Choroid plexus epithelial cell (primary cell): ENCODE data around the gene XIAP.

Experiments used
- DNase-seq: peaks from one replicate; pipeline ENCODE4 v3.0.0-alpha.2; 2010; ENCODE audit warnings: low read depth
- H3K4me3 ChIP-seq: 2 replicates; pipeline ENCODE4 v1.5.1; 2011; ENCODE audit warnings: low read depth, mild to moderate bottlenecking, control low read depth, low read length, moderate library complexity
- CTCF ChIP-seq: conservative IDR thresholded peaks from 2 replicates; pipeline ENCODE4 v1.5.1; 2011; ENCODE audit warnings: low read depth, mild to moderate bottlenecking, control low read depth, inconsistent platforms, low read length, moderate library complexity

The XIAP gene

GRCh38 chrX:123959281-123960063, 99.6 kb downstream of the XIAP start:
- peak overlapping the region; percentile 70 for H3K4me3 ChIP-seq
- no peak for TF ChIP-seq CTCF
- peak; percentile 38 for DNase-seq

DNA sequence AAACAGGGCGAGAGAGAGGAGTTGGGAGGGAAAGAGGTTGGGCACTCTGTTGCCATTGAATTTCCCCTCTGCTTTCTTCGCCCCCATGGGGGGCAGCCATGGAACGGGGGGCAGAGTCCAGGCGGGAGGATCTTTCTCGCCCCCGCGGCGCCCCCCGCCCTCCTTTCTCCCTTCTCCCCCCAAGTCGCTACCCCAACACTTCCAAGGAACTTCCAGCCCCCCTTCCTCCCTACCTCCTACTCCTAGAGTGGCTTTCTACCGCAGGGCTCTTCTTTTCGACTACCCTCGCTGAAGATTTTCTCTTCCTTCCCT, 101.1 kb downstream of the XIAP start:
- peak overlapping the region; percentile 74 for H3K4me3 ChIP-seq
- no peak for DNase-seq
- TF ChIP-seq CTCF: no peak

DNA sequence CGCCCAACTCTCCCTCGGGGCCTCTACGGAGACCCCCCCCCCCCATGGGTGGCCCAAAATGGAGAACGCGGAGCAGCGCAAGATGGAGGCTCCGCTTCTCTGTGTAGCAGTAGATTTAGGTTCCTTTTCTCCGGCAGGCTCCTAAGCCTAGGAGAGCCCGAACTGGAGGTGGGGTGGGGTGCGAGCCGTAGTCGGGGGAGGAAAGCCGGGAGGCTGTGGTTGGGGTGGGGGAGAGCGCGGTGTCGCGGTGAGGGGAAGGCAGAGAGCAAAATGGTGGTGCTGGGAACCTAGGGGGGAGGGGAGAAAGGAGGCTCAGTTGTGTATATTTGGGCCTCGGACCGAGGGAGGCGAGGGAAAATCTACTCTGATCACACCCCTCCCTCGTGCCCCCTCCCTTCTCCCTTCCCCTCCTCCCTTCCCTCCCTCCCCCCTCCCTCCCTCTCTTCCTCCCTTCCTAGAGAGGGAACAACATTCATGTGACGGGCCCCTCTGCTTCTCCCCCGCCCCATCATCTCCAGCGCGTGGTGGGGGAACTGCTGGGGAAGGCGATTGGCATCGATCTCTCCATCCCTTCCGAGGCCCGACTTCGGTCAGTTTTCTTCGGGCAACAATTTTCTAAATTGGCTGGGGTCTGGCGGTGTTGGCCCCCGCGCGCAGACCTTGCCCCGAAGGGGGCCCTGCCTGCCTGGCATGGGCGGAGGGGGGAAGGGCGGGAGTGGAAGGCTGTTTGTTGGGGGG, 101.6 kb downstream of the XIAP start, which contains the start of gene STAG2:
Gene STAG2, plus strand, starts transcription at position 439 of the 738 bp plus-strand sequence. CDS start 60,922 bp downstream, outside the sequence.
- peak within 1 kb of the TSS; percentile 74 for H3K4me3 ChIP-seq
- TF ChIP-seq CTCF: no peak
- peak; percentile 93 for DNase-seq

DNA sequence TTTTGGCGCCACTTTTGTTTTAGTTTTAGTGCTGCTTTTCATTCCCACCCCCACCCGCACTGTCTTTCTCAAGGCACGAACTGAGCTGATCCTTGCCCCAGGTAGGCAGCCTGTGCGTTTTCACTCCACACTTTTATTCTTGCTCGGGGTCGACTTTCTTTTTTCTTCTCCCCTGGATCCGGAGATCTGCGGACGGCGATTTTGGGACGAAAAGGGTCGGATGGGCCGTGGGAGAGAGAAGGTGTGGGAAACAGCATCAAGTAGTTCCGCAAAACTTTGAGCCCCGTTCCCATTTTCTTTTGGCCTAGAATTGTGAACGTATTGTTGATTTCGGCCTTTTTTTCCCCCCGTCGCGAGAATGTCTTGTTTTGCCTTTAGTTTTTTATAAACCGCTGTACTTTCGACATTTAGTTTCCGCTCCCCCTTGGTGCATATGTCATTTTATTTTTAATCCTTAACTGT, 102.2 kb downstream of the XIAP start:
- H3K4me3 ChIP-seq: peak overlapping the region; percentile 74
- no peak for DNase-seq
- no peak for TF ChIP-seq CTCF

GRCh38 chrX:123962794-123963373, 103.0 kb downstream of the XIAP start:
- peak; percentile 97 for DNase-seq
- H3K4me3 ChIP-seq: peak overlapping the region; percentile 74
- TF ChIP-seq CTCF: peak; percentile 5
